CD14-positive monocyte (primary cell): ENCODE data around the gene RNASE7. TPM values are rescaled to one million over a fixed set of nuclear protein-coding genes. Genes with fewer than 3 reads are reported as not detected.

Source experiments
- DNase-seq, 3 donors: peaks; one replicate each; pipeline ENCODE4 v3.0.0-alpha.2; 2011 to 2022
- H2AFZ ChIP-seq: 2 replicates; pipeline ENCODE4 v1.6.0; 2012; ENCODE audit warnings: mild to moderate bottlenecking, low read depth, low read length, inconsistent platforms; ENCODE audit not compliant: insufficient read depth, poor library complexity, severe bottlenecking
- H3K27ac ChIP-seq, 2 donors: 1 replicate in 1 of 2; 2 replicates in 1 of 2; pipeline ENCODE4 v1.5.1; 2012 to 2013; ENCODE audit warnings: low read length in 2 of 2, control low read depth in 1 of 2, inconsistent platforms in 1 of 2, low read depth in 1 of 2, mild to moderate bottlenecking in 1 of 2
- H3K27me3 ChIP-seq, 2 donors: one replicate each; pipeline versions ENCODE4 v1.6.0 to v1.6.1; 2011 to 2013; ENCODE audit warnings: low read length in 2 of 2; ENCODE audit not compliant: control insufficient read depth in 2 of 2, insufficient read depth in 2 of 2
- H3K36me3 ChIP-seq, 2 donors: replicated peaks in 1 of 2; 1 replicate in 1 of 2; 2 replicates in 1 of 2; pipeline versions ENCODE4 v1.5.1 to v1.6.1; 2012 to 2013; ENCODE audit warnings: low read length in 2 of 2, control low read depth in 1 of 2, inconsistent platforms in 1 of 2, mild to moderate bottlenecking in 1 of 2; ENCODE audit not compliant: insufficient read depth in 2 of 2, control insufficient read depth in 1 of 2
- H3K4me1 ChIP-seq, 2 donors: 1 replicate in 1 of 2; 2 replicates in 1 of 2; pipeline versions ENCODE4 v1.5.1 to v1.6.1; 2012 to 2013; ENCODE audit warnings: low read length in 2 of 2, control low read depth in 1 of 2, inconsistent platforms in 1 of 2, mild to moderate bottlenecking in 1 of 2, moderate library complexity in 1 of 2; ENCODE audit not compliant: insufficient read depth in 2 of 2, control insufficient read depth in 1 of 2
- H3K4me2 ChIP-seq: replicated peaks from 2 replicates; pipeline ENCODE3; 2012; ENCODE audit warnings: low read length, moderate library complexity, mild to moderate bottlenecking; ENCODE audit not compliant: poor library complexity, severe bottlenecking; ENCODE audit errors: extremely low read depth
- H3K4me3 ChIP-seq, 3 experiments: fragments of 200-600 bp in 1 of 3; sonication (generic) in 1 of 3; replicated peaks in 1 of 3; 1 replicate in 2 of 3; 2 replicates in 1 of 3; pipeline ENCODE4 v1.5.1; 2011 to 2013; ENCODE audit warnings: low read length in 3 of 3, mild to moderate bottlenecking in 3 of 3, control low read depth in 2 of 3, low read depth in 2 of 3, inconsistent platforms in 1 of 3, moderate library complexity in 1 of 3
- H3K79me2 ChIP-seq: 2 replicates; pipeline ENCODE4 v1.6.0; 2012; ENCODE audit warnings: mild to moderate bottlenecking, control low read depth, inconsistent platforms, low read length, moderate library complexity; ENCODE audit not compliant: insufficient read depth
- H3K9ac ChIP-seq: 2 replicates; pipeline ENCODE4 v1.6.0; 2017; ENCODE audit warnings: low read length, mild to moderate bottlenecking; ENCODE audit not compliant: insufficient read depth, poor library complexity, severe bottlenecking
- H3K9me3 ChIP-seq, 2 donors: replicated peaks in 1 of 2; 1 replicate in 1 of 2; 2 replicates in 1 of 2; pipeline versions ENCODE4 v1.5.1 to v1.6.1; 2012 to 2013; ENCODE audit warnings: low read length in 2 of 2, control low read depth in 1 of 2; ENCODE audit not compliant: control insufficient read depth in 1 of 2, insufficient read depth in 1 of 2
- H4K20me1 ChIP-seq: 2 replicates; pipeline ENCODE4 v1.6.0; 2012; ENCODE audit warnings: mild to moderate bottlenecking, low read length, control low read depth, moderate library complexity; ENCODE audit not compliant: insufficient read depth
- H3K27ac Mint-ChIP-seq, 7 donors: one replicate each; pipeline ENCODE4 v1.8.0; 2020; ENCODE audit warnings: mild to moderate bottlenecking in 7 of 7, mixed read lengths in 7 of 7, moderate library complexity in 6 of 7, inconsistent platforms in 2 of 7
- H3K27me3 Mint-ChIP-seq, 3 donors: one replicate each; pipeline ENCODE4 v1.8.0; 2021 to 2022; ENCODE audit warnings: low read depth in 3 of 3, mild to moderate bottlenecking in 3 of 3, mixed read lengths in 3 of 3, moderate library complexity in 3 of 3, inconsistent platforms in 1 of 3
- H3K36me3 Mint-ChIP-seq, 2 donors: one replicate each; pipeline ENCODE4 v1.8.0; 2020; ENCODE audit warnings: mixed read lengths in 2 of 2, inconsistent platforms in 1 of 2, mild to moderate bottlenecking in 1 of 2
- H3K4me1 Mint-ChIP-seq: one replicate; pipeline ENCODE4 v1.8.0; 2020; ENCODE audit warnings: mild to moderate bottlenecking, mixed read lengths
- H3K4me3 Mint-ChIP-seq, 2 donors: one replicate each; pipeline ENCODE4 v1.8.0; 2020; ENCODE audit warnings: mild to moderate bottlenecking in 2 of 2, mixed read lengths in 2 of 2, moderate library complexity in 1 of 2
- H3K9me3 Mint-ChIP-seq, 7 donors: one replicate each; pipeline ENCODE4 v1.8.0; 2020 to 2022; ENCODE audit warnings: mixed read lengths in 7 of 7, mild to moderate bottlenecking in 6 of 7, moderate library complexity in 6 of 7, inconsistent platforms in 2 of 7
- WGBS: methylation state at CpG from one replicate; pipeline ENCODE4 v1.1.5; 2013; ENCODE audit warnings: missing lambda C conversion rate; ENCODE audit not compliant: insufficient coverage; 5-methylcytosine and 5-hydroxymethylcytosine counted together
- intact Hi-C, 2 donors: fragments of 100-400 bp; cut with micrococcal nuclease; formaldehyde crosslinking; loops; one replicate each; pipeline versions ENCODE4 v1.15.0 to v1.15.1; 2023
- polyA plus RNA-seq, 3 donors: library from polyadenylated mRNA; depleted of rRNA in 1 of 3; unstranded in 2 of 3; stranded (reverse) in 1 of 3; fragments of 300-500 nt in 2 of 3; fragments of >200 nt in 1 of 3; fragmentation: Illumina TruSeq in 2 of 3; gene quantifications; 1 replicate in 2 of 3; 2 replicates in 1 of 3; pipeline ENCODE4 v1.2.3, GENCODE V29; 2012 to 2021
- TF ChIP-seq, protein P1 (sequence below): fragments of 200-600 bp; IDR thresholded peaks from one replicate; pipeline ENCODE4 v1.8.0; 2022; ENCODE audit warnings: antibody characterized with exemption, mild to moderate bottlenecking

RNASE7 gene
- polyA plus RNA-seq, 3 donors: not detected

DNA sequence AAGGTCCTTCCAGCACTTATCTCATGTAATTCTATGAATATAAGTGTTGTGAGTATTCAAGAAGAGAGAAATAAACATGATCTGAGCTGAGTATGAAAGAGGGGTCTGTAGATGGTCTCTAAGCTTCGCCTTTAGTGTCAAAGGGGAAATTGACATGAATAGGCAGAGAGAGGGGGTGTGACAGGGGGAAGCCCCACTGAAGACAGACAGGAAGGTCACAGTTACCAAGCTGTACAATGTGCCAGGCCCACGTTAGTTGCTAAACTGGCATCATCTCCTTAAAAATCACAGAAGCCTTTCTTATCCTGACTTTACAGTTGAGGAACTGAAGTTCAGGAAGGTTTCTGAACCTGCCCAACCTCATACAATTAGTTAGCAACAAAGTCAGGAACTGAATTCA, 35.5 kb downstream of the RNASE7 start:
- Mint-ChIP-seq H3K4me3 (no peak overlapping the region), H3K27me3 (peaks cover 0 to 2% (median 2%) of the 10 kb centered on the region in 3 donors), H3K36me3 (peaks cover 80 to 96% of the 10 kb centered on the region in 2 donors), H3K9me3 (peaks cover 0 to 3% (median 0%) of the 10 kb centered on the region in 7 donors), H3K4me1 (peaks cover 10% of the 10 kb centered on the region), H3K27ac (no peak overlapping the region)
- intact Hi-C loops: no loop called here
- no peaks in the 10 kb centered on the region for H3K9me3 ChIP-seq
- no peak for DNase-seq
- H3K4me2 ChIP-seq: no peak overlapping the region
- peaks cover 20% of the 10 kb centered on the region for H3K79me2 ChIP-seq
- no peak overlapping the region for H2AFZ ChIP-seq
- H3K4me3 ChIP-seq: no peak overlapping the region
- no peaks in the 10 kb centered on the region for H3K27me3 ChIP-seq
- H3K27ac ChIP-seq: peak overlapping the region in 1 of 2 donors; percentile 32
- TF ChIP-seq, protein P1, sequence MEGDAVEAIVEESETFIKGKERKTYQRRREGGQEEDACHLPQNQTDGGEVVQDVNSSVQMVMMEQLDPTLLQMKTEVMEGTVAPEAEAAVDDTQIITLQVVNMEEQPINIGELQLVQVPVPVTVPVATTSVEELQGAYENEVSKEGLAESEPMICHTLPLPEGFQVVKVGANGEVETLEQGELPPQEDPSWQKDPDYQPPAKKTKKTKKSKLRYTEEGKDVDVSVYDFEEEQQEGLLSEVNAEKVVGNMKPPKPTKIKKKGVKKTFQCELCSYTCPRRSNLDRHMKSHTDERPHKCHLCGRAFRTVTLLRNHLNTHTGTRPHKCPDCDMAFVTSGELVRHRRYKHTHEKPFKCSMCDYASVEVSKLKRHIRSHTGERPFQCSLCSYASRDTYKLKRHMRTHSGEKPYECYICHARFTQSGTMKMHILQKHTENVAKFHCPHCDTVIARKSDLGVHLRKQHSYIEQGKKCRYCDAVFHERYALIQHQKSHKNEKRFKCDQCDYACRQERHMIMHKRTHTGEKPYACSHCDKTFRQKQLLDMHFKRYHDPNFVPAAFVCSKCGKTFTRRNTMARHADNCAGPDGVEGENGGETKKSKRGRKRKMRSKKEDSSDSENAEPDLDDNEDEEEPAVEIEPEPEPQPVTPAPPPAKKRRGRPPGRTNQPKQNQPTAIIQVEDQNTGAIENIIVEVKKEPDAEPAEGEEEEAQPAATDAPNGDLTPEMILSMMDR: no peak
- H3K4me1 ChIP-seq: peaks cover 5 to 7% of the 10 kb centered on the region in 2 donors
- peaks cover 11% of the 10 kb centered on the region for H4K20me1 ChIP-seq
- no peak overlapping the region for H3K9ac ChIP-seq
- WGBS: 63% methylated on average over 1 of the region's 2 CpGs
- peaks cover 92 to 100% of the 10 kb centered on the region in 2 donors for H3K36me3 ChIP-seq

DNA sequence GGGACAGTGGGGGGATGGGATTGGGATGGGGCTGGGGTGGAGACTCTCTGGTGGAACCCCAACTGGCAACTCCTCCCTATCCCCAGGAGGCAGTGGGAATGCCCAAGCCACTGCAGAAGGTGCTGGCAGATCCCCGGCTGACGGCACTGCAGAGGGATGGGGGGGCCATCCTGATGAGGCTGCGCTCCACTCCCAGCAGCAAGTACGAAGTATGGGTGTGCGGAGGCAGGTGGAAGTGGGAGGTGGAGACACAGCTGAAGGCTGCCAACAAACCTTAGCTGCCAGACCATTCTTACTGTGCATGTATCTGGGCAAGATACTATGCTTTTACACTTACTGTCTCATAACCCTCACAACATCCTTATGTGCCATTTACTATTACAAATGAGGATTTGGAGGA, 36.1 kb downstream of the RNASE7 start:
- Histone ChIP-seq H2AFZ (no peak overlapping the region), H4K20me1 (peaks cover 11% of the 10 kb centered on the region), H3K4me2 (no peak overlapping the region), H3K79me2 (peaks cover 14% of the 10 kb centered on the region), H3K4me1 (peaks cover 0 to under 1% of the 10 kb centered on the region in 2 donors), H3K9ac (no peak overlapping the region), H3K27ac (peak overlapping the region in 1 of 2 donors; percentile 32), H3K27me3 (no peaks in the 10 kb centered on the region), H3K4me3 (no peak overlapping the region), H3K36me3 (peaks cover 97 to 100% of the 10 kb centered on the region in 2 donors), H3K9me3 (no peaks in the 10 kb centered on the region)
- H3K4me3 Mint-ChIP-seq: no peak overlapping the region
- TF ChIP-seq, protein P1: no peak
- peaks cover 3% of the 10 kb centered on the region for H3K4me1 Mint-ChIP-seq
- peaks cover 82 to 98% of the 10 kb centered on the region in 2 donors for H3K36me3 Mint-ChIP-seq
- no peak for DNase-seq
- no CpG with 5 or more reads among the region's 5 CpGs for WGBS
- peaks cover 0 to 3% (median 0%) of the 10 kb centered on the region in 7 donors for H3K9me3 Mint-ChIP-seq
- intact Hi-C loops: no loop called here
- H3K27me3 Mint-ChIP-seq: peaks cover 0 to 2% (median under 1%) of the 10 kb centered on the region in 3 donors
- H3K27ac Mint-ChIP-seq: no peak overlapping the region
